ENCODE measurements around the gene ICAM1. TPM values are rescaled to one million over a fixed set of nuclear protein-coding genes. Genes with fewer than 3 reads are reported as not detected.

Gene ICAM1
- total RNA-seq, 1 donor from 2014 or later = 155 TPM

GRCh38 chr19:10284065-10284959 is 13.4 kb downstream of the ICAM1 start:
- TF ChIP-seq CTCF (IDR thresholded peaks at IDR 0.05; ENCODE audit: insufficient read depth, low read length, poor library complexity, severe bottlenecking) = no peak
- no peak for DNase-seq (ENCODE audit: low read depth)
- no peak overlapping the region for H3K4me3 ChIP-seq (ENCODE audit: low read depth, low read length)
- H3K36me3 ChIP-seq (ENCODE audit: control insufficient read depth, insufficient read depth, low read length) = no peaks in the 10 kb centered on the region
- H3K27me3 ChIP-seq (ENCODE audit: control insufficient read depth, insufficient read depth, low read length) = peaks cover 24% of the 10 kb centered on the region

GRCh38 chr19:10284960-10285278 is 14.0 kb downstream of the ICAM1 start:
- H3K27me3 ChIP-seq (ENCODE audit: control insufficient read depth, insufficient read depth, low read length) = peaks cover 31% of the 10 kb centered on the region
- no peaks in the 10 kb centered on the region for H3K36me3 ChIP-seq (ENCODE audit: control insufficient read depth, insufficient read depth, low read length)
- no peak for TF ChIP-seq CTCF (IDR thresholded peaks at IDR 0.05; ENCODE audit: insufficient read depth, low read length, poor library complexity, severe bottlenecking)

GRCh38 chr19:10285393-10285792 is 14.5 kb downstream of the ICAM1 start:
- Histone ChIP-seq H3K36me3 (ENCODE audit: control insufficient read depth, insufficient read depth, low read length) (no peaks in the 10 kb centered on the region), H3K27me3 (ENCODE audit: control insufficient read depth, insufficient read depth, low read length) (peaks cover 35% of the 10 kb centered on the region), H3K4me3 (ENCODE audit: low read depth, low read length) (no peak overlapping the region)
- no peak for DNase-seq (ENCODE audit: low read depth)
- TF ChIP-seq CTCF (IDR thresholded peaks at IDR 0.05; ENCODE audit: insufficient read depth, low read length, poor library complexity, severe bottlenecking) = no peak

More at GRCh38 chr19:10284960-10285278, 14.0 kb downstream of the ICAM1 start:
- no peak overlapping the region for H3K4me3 ChIP-seq (ENCODE audit: low read depth, low read length)
- no peak for DNase-seq (ENCODE audit: low read depth)

- Histone ChIP-seq H3K27me3 (ENCODE audit: control insufficient read depth, insufficient read depth, low read length) (peaks cover 52% of the 10 kb centered on the region), H3K4me3 (ENCODE audit: low read depth, low read length) (no peak within 1 kb of the TSS), H3K36me3 (ENCODE audit: control insufficient read depth, insufficient read depth, low read length) (no peaks in the 10 kb centered on the region)
- no peak for DNase-seq (ENCODE audit: low read depth)
- TF ChIP-seq CTCF (IDR thresholded peaks at IDR 0.05; ENCODE audit: insufficient read depth, low read length, poor library complexity, severe bottlenecking) = no peak
Observed at GRCh38 chr19:10286803-10287737, 16.1 kb downstream of the ICAM1 start, which contains the start of gene ICAM4. Gene ICAM4, plus strand, starts transcription at chr19:10286955. Its CDS starts 58 bp downstream, at chr19:10287013.

- TF ChIP-seq CTCF (IDR thresholded peaks at IDR 0.05; ENCODE audit: insufficient read depth, low read length, poor library complexity, severe bottlenecking) = no peak
- Histone ChIP-seq H3K4me3 (ENCODE audit: low read depth, low read length) (no peak overlapping the region), H3K27me3 (ENCODE audit: control insufficient read depth, insufficient read depth, low read length) (peaks cover 68% of the 10 kb centered on the region), H3K36me3 (ENCODE audit: control insufficient read depth, insufficient read depth, low read length) (no peaks in the 10 kb centered on the region)
- DNase-seq (ENCODE audit: low read depth) = no peak
Observed at GRCh38 chr19:10288662-10289166, 17.8 kb downstream of the ICAM1 start.
